ENCODE results near the gene CERS6.

Gene CERS6

GRCh38 chr2:168613551-168613950 lies 157.5 kb downstream of the CERS6 start:
- no peaks in the 10 kb centered on the region; the same call in 1 of the 2 replicates for H3K4me1 ChIP-seq
- H3K9ac ChIP-seq: no peak overlapping the region
- peaks cover 43% of the 10 kb centered on the region for H3K36me3 ChIP-seq
- H3K27ac ChIP-seq: no peak overlapping the region
- peaks cover 54% of the 10 kb centered on the region for H3K9me3 ChIP-seq
- H4K20me1 ChIP-seq: no peaks in the 10 kb centered on the region
- no peak overlapping the region for H3K4me2 ChIP-seq
- no peak overlapping the region for H3K4me3 ChIP-seq
- no peaks in the 10 kb centered on the region for H3K27me3 ChIP-seq
- no peak for TF ChIP-seq Cebpa-rat (IDR thresholded peaks at IDR 0.05)

- Histone ChIP-seq H3K4me1 (no peaks in the 10 kb centered on the region; the same call in 1 of the 2 replicates), H3K4me2 (no peak overlapping the region), H3K9ac (no peak overlapping the region), H3K4me3 (no peak overlapping the region), H3K9me3 (peaks cover 50% of the 10 kb centered on the region), H3K36me3 (peaks cover 36% of the 10 kb centered on the region), H3K27ac (no peak overlapping the region), H4K20me1 (no peaks in the 10 kb centered on the region), H3K27me3 (no peaks in the 10 kb centered on the region)
- TF ChIP-seq Cebpa-rat (IDR thresholded peaks at IDR 0.05): no peak
Observed at GRCh38 chr2:168614172-168615018, 158.3 kb downstream of the CERS6 start.

- H3K4me3 ChIP-seq: no peak overlapping the region
- no peak for TF ChIP-seq Cebpa-rat (IDR thresholded peaks at IDR 0.05)
- no peak overlapping the region for H3K9ac ChIP-seq
- H3K9me3 ChIP-seq: peaks cover 15% of the 10 kb centered on the region
- no peaks in the 10 kb centered on the region for H3K4me1 ChIP-seq
- no peak overlapping the region for H3K4me2 ChIP-seq
- no peaks in the 10 kb centered on the region for H4K20me1 ChIP-seq
- no peaks in the 10 kb centered on the region for H3K27me3 ChIP-seq
- no peaks in the 10 kb centered on the region for H3K36me3 ChIP-seq
- no peak overlapping the region for H3K27ac ChIP-seq
Observed at GRCh38 chr2:168620554-168620953, 164.5 kb downstream of the CERS6 start.

GRCh38 chr2:168622559-168622958 lies 166.5 kb downstream of the CERS6 start:
- peaks cover 5% of the 10 kb centered on the region for H3K4me1 ChIP-seq
- H3K4me3 ChIP-seq: no peak overlapping the region
- H3K9ac ChIP-seq: no peak overlapping the region
- H4K20me1 ChIP-seq: no peaks in the 10 kb centered on the region; the same call in 1 of the 2 replicates
- no peak overlapping the region for H3K27ac ChIP-seq
- peaks cover 7% of the 10 kb centered on the region; the same call in 1 of the 2 replicates for H3K9me3 ChIP-seq
- H3K36me3 ChIP-seq: no peaks in the 10 kb centered on the region
- no peak overlapping the region for H3K4me2 ChIP-seq
- no peaks in the 10 kb centered on the region for H3K27me3 ChIP-seq
- TF ChIP-seq Cebpa-rat (IDR thresholded peaks at IDR 0.05): no peak

GRCh38 chr2:168624028-168624427 lies 168.0 kb downstream of the CERS6 start:
- Histone ChIP-seq H3K9ac (no peak overlapping the region), H3K9me3 (no peaks in the 10 kb centered on the region), H3K4me1 (peaks cover 8% of the 10 kb centered on the region), H3K27me3 (no peaks in the 10 kb centered on the region), H3K4me3 (no peak overlapping the region), H3K4me2 (no peak overlapping the region), H3K36me3 (no peaks in the 10 kb centered on the region), H3K27ac (no peak overlapping the region), H4K20me1 (no peaks in the 10 kb centered on the region; the same call in 1 of the 2 replicates)
- TF ChIP-seq Cebpa-rat (IDR thresholded peaks at IDR 0.05): no peak

- Histone ChIP-seq H3K4me2 (no peak overlapping the region), H3K4me1 (peaks cover 8% of the 10 kb centered on the region), H4K20me1 (no peaks in the 10 kb centered on the region; the same call in 1 of the 2 replicates), H3K9me3 (no peaks in the 10 kb centered on the region), H3K27ac (no peak overlapping the region), H3K27me3 (no peaks in the 10 kb centered on the region), H3K36me3 (no peaks in the 10 kb centered on the region), H3K4me3 (no peak overlapping the region), H3K9ac (no peak overlapping the region)
- TF ChIP-seq Cebpa-rat (IDR thresholded peaks at IDR 0.05): no peak
Observed at GRCh38 chr2:168626096-168626495, 170.0 kb downstream of the CERS6 start.

GRCh38 chr2:168626647-168627046 lies 170.6 kb downstream of the CERS6 start:
- no peak overlapping the region for H3K4me2 ChIP-seq
- no peaks in the 10 kb centered on the region for H3K36me3 ChIP-seq
- no peak overlapping the region for H3K9ac ChIP-seq
- no peak overlapping the region for H3K4me3 ChIP-seq
- H3K4me1 ChIP-seq: peaks cover 8% of the 10 kb centered on the region
- H3K27me3 ChIP-seq: no peaks in the 10 kb centered on the region
- no peak for TF ChIP-seq Cebpa-rat (IDR thresholded peaks at IDR 0.05)
- no peaks in the 10 kb centered on the region for H3K9me3 ChIP-seq
- no peaks in the 10 kb centered on the region; the same call in 1 of the 2 replicates for H4K20me1 ChIP-seq
- H3K27ac ChIP-seq: no peak overlapping the region

- no peaks in the 10 kb centered on the region; the same call in 1 of the 2 replicates for H4K20me1 ChIP-seq
- H3K27me3 ChIP-seq: no peaks in the 10 kb centered on the region
- H3K4me1 ChIP-seq: peaks cover 9% of the 10 kb centered on the region
- H3K27ac ChIP-seq: no peak overlapping the region
- H3K4me2 ChIP-seq: peak overlapping the region; percentile 23; the same call in 1 of the 2 replicates
- peaks cover 7% of the 10 kb centered on the region for H3K36me3 ChIP-seq
- H3K4me3 ChIP-seq: no peak overlapping the region
- no peak overlapping the region for H3K9ac ChIP-seq
- TF ChIP-seq Cebpa-rat (IDR thresholded peaks at IDR 0.05): no peak
- no peaks in the 10 kb centered on the region for H3K9me3 ChIP-seq
Observed at GRCh38 chr2:168632709-168633121, 176.6 kb downstream of the CERS6 start.

GRCh38 chr2:168633200-168633599 lies 177.1 kb downstream of the CERS6 start:
- H3K4me3 ChIP-seq: no peak overlapping the region
- no peak overlapping the region for H3K27ac ChIP-seq

GRCh38 chr2:168633895-168634294 lies 177.8 kb downstream of the CERS6 start:
- TF ChIP-seq Cebpa-rat (IDR thresholded peaks at IDR 0.05): no peak
- no peak overlapping the region for H3K4me3 ChIP-seq
- no peak overlapping the region for H3K4me2 ChIP-seq
- H3K9me3 ChIP-seq: no peaks in the 10 kb centered on the region
- H3K4me1 ChIP-seq: peaks cover 8% of the 10 kb centered on the region; the same call in 1 of the 2 replicates
- no peak overlapping the region for H3K27ac ChIP-seq
- H3K27me3 ChIP-seq: no peaks in the 10 kb centered on the region
- no peak overlapping the region for H3K9ac ChIP-seq
- H4K20me1 ChIP-seq: no peaks in the 10 kb centered on the region
- peaks cover 7% of the 10 kb centered on the region for H3K36me3 ChIP-seq

More at GRCh38 chr2:168633200-168633599, 177.1 kb downstream of the CERS6 start:
- Histone ChIP-seq H3K4me2 (no peak overlapping the region), H3K4me1 (peaks cover 8% of the 10 kb centered on the region; the same call in 1 of the 2 replicates), H3K27me3 (no peaks in the 10 kb centered on the region), H3K9ac (no peak overlapping the region), H4K20me1 (no peaks in the 10 kb centered on the region; the same call in 1 of the 2 replicates), H3K36me3 (peaks cover 7% of the 10 kb centered on the region), H3K9me3 (no peaks in the 10 kb centered on the region)
- no peak for TF ChIP-seq Cebpa-rat (IDR thresholded peaks at IDR 0.05)
